HG02759 (cell line): ENCODE measurements around the gene SLC47A2.
A peak's percentile ranks its signal among the peaks of the same experiment; 100 is the strongest.

Experiments
- ATAC-seq: cut with Tn5 transposase; IDR thresholded peaks from one replicate; pipeline ENCODE4 v1.9.1; 2021; ENCODE audit warnings: mild to moderate bottlenecking, moderate library complexity; ENCODE audit not compliant: unreplicated experiment

The SLC47A2 gene

GRCh38 chr17:19647697-19648474 lies 68.5 kb downstream of the SLC47A2 start:
- ATAC-seq: peak; percentile 40

- no peak for ATAC-seq
Measured at GRCh38 chr17:19646788-19647696, 69.3 kb downstream of the SLC47A2 start.

GRCh38 chr17:19645734-19646201 lies 70.6 kb downstream of the SLC47A2 start:
- ATAC-seq: no peak

GRCh38 chr17:19644493-19645210 lies 71.7 kb downstream of the SLC47A2 start:
- no peak for ATAC-seq

GRCh38 chr17:19642373-19642893 lies 74.0 kb downstream of the SLC47A2 start:
- no peak for ATAC-seq

GRCh38 chr17:19641687-19642372 lies 74.6 kb downstream of the SLC47A2 start:
- no peak for ATAC-seq

GRCh38 chr17:19631905-19632304 lies 84.5 kb downstream of the SLC47A2 start:
- no peak for ATAC-seq

GRCh38 chr17:19630661-19631060 lies 85.7 kb downstream of the SLC47A2 start:
- no peak for ATAC-seq

- no peak for ATAC-seq
Measured at GRCh38 chr17:19630035-19630434, 86.3 kb downstream of the SLC47A2 start.

GRCh38 chr17:19629449-19629848 lies 86.9 kb downstream of the SLC47A2 start:
- ATAC-seq: no peak
